Prostate gland (tissue), 2 donors: ENCODE measurements around the gene GNE. TPM values are rescaled to one million over a fixed set of nuclear protein-coding genes. Genes with fewer than 3 reads are reported as not detected.

Experiments
- DNase-seq: peaks from one replicate; pipeline ENCODE4 v3.0.0-alpha.2; 2019; ENCODE audit warnings: low spot score
- H3K27ac ChIP-seq, 2 donors: fragments of 200-600 bp; sonication (generic); 2 replicates each; pipeline ENCODE4 v1.5.1; 2017 to 2019
- H3K27me3 ChIP-seq: fragments of 200-600 bp; sonication (generic); replicated peaks from 2 replicates; pipeline ENCODE4 v1.5.1; 2019; ENCODE audit not compliant: insufficient read depth
- H3K36me3 ChIP-seq, 2 donors: fragments of 200-600 bp; sonication (generic); 1 replicate in 1 of 2; 2 replicates in 1 of 2; pipeline versions ENCODE4 v1.5.1 to v1.8.1; 2017 to 2019
- H3K4me1 ChIP-seq: fragments of 200-600 bp; sonication (generic); replicated peaks from 2 replicates; pipeline ENCODE4 v1.5.1; 2019
- H3K4me3 ChIP-seq, 2 donors: fragments of 200-600 bp; sonication (generic); 2 replicates each; pipeline ENCODE4 v1.5.1; 2017 to 2019
- H3K9me3 ChIP-seq: fragments of 200-600 bp; sonication (generic); 2 replicates; pipeline ENCODE4 v1.5.1; 2017
- CTCF ChIP-seq, 4 experiments: fragments of 200-600 bp in 2 of 4; fragments of 450-650 bp in 2 of 4; sonication (generic) in 2 of 4; IDR thresholded peaks; 1 replicate in 3 of 4; 2 replicates in 1 of 4; pipeline ENCODE4 v1.5.1; 2016 to 2019; ENCODE audit warnings: antibody characterized with exemption in 4 of 4, mild to moderate bottlenecking in 2 of 4, moderate library complexity in 2 of 4
- POLR2A ChIP-seq: fragments of 450-650 bp; IDR thresholded peaks from one replicate; pipeline ENCODE4 v1.6.1; 2016; ENCODE audit warnings: antibody characterized with exemption, mild to moderate bottlenecking
- POLR2AphosphoS5 ChIP-seq: sonication (generic); formaldehyde crosslinking; IDR thresholded peaks from one replicate; pipeline ENCODE4 v1.6.1; 2017; ENCODE audit warnings: antibody characterized with exemption
- WGBS: methylation state at CpG from one replicate; pipeline ENCODE4 v1.1.5; 2018; 5-methylcytosine and 5-hydroxymethylcytosine counted together
- intact Hi-C: fragments of 100-400 bp; cut with DNase I; formaldehyde crosslinking; loops from one replicate; pipeline ENCODE4 v1.14.2; 2022
- total RNA-seq, 2 donors: library from RNA; depleted of rRNA; stranded (reverse); fragments of >200 nt; gene quantifications; one replicate each; pipeline ENCODE4 v1.1.0, GENCODE V29; 2016

Gene GNE
- total RNA-seq, 2 donors from 2014 or later, result 34.5 to 54.0 TPM

- no peaks in the 10 kb centered on the region for H3K9me3 ChIP-seq
- DNase-seq, result no peak
- H3K27ac ChIP-seq, result no peak overlapping the region
- no peak overlapping the region for H3K4me3 ChIP-seq
- no peaks in the 10 kb centered on the region for H3K27me3 ChIP-seq
- TF ChIP-seq CTCF (IDR thresholded peaks at IDR 0.05), result no peak
- TF ChIP-seq POLR2AphosphoS5, result no peak
- TF ChIP-seq POLR2A, result no peak
- peaks cover 8 to 9% of the 10 kb centered on the region in 2 donors for H3K36me3 ChIP-seq
- intact Hi-C loops, result no loop called here
- WGBS, result 78% methylated on average over 10 of the region's 10 CpGs
- no peaks in the 10 kb centered on the region for H3K4me1 ChIP-seq
Observed at GRCh38 chr9:36208521-36209253, 49.6 kb downstream of the GNE start.

- Histone ChIP-seq H3K4me1 (no peaks in the 10 kb centered on the region), H3K4me3 (no peak overlapping the region), H3K9me3 (no peaks in the 10 kb centered on the region), H3K27ac (no peak overlapping the region), H3K27me3 (no peaks in the 10 kb centered on the region), H3K36me3 (peaks cover 9 to 11% of the 10 kb centered on the region in 2 donors)
- WGBS, result 16% methylated on average over 1 of the region's 1 CpG
- no peak for DNase-seq
- TF ChIP-seq CTCF (IDR thresholded peaks at IDR 0.05) (no peak), POLR2AphosphoS5 (no peak), POLR2A (no peak)
- intact Hi-C loops, result no loop called here
Observed at GRCh38 chr9:36207546-36208012, 50.7 kb downstream of the GNE start.

GRCh38 chr9:36207016-36207415 is 51.2 kb downstream of the GNE start:
- TF ChIP-seq CTCF (IDR thresholded peaks at IDR 0.05), result no peak
- TF ChIP-seq POLR2A, result no peak
- no peak for TF ChIP-seq POLR2AphosphoS5
- H3K4me3 ChIP-seq, result no peak overlapping the region
- H3K27ac ChIP-seq, result no peak overlapping the region
- no peak for DNase-seq
- H3K36me3 ChIP-seq, result peaks cover 9 to 12% of the 10 kb centered on the region in 2 donors
- H3K9me3 ChIP-seq, result no peaks in the 10 kb centered on the region
- intact Hi-C loops, result no loop called here
- WGBS, result 86% methylated on average over 4 of the region's 4 CpGs
- H3K27me3 ChIP-seq, result no peaks in the 10 kb centered on the region
- H3K4me1 ChIP-seq, result no peaks in the 10 kb centered on the region

- no peak for DNase-seq
- H3K27me3 ChIP-seq, result no peaks in the 10 kb centered on the region
- no peak overlapping the region for H3K27ac ChIP-seq
- peaks cover 11 to 14% of the 10 kb centered on the region in 2 donors for H3K36me3 ChIP-seq
- peak in 1 of 4 experiments; percentile 7 for TF ChIP-seq CTCF (IDR thresholded peaks at IDR 0.05)
- no peak for TF ChIP-seq POLR2AphosphoS5
- intact Hi-C loops, result no loop called here
- WGBS, result 85% methylated on average over 11 of the region's 11 CpGs
- no peaks in the 10 kb centered on the region for H3K4me1 ChIP-seq
- H3K9me3 ChIP-seq, result no peaks in the 10 kb centered on the region
- H3K4me3 ChIP-seq, result no peak overlapping the region
Observed at GRCh38 chr9:36204906-36205547, 53.2 kb downstream of the GNE start.
